Upper lobe of right lung (tissue), 1 donor: ENCODE measurements around the gene TRIM8. TPM values are rescaled to one million over a fixed set of nuclear protein-coding genes. Genes with fewer than 3 reads are reported as not detected.

Experiments used
- ATAC-seq: fragments of 200-7000 bp; cut with Tn5 transposase; one replicate; pipeline ENCODE4 v1.9.1; 2020; ENCODE audit warnings: mild to moderate bottlenecking, moderate library complexity
- DNase-seq: peaks from one replicate; pipeline ENCODE4 v3.0.0-alpha.2; 2020
- H3K27ac ChIP-seq: fragments of 200-600 bp; one replicate; pipeline ENCODE4 v1.8.0; 2022
- H3K27me3 ChIP-seq: fragments of 200-600 bp; one replicate; pipeline ENCODE4 v1.8.0; 2022; ENCODE audit warnings: mild to moderate bottlenecking
- H3K36me3 ChIP-seq: fragments of 200-600 bp; one replicate; pipeline ENCODE4 v1.8.0; 2022
- H3K4me1 ChIP-seq: fragments of 200-600 bp; one replicate; pipeline ENCODE4 v1.8.0; 2022
- H3K4me3 ChIP-seq: fragments of 200-600 bp; one replicate; pipeline ENCODE4 v1.8.0; 2022; ENCODE audit warnings: mild to moderate bottlenecking
- H3K9me3 ChIP-seq: fragments of 200-600 bp; one replicate; pipeline ENCODE4 v1.8.0; 2022
- CTCF ChIP-seq: fragments of 200-600 bp; IDR thresholded peaks from one replicate; pipeline ENCODE4 v1.8.0; 2022; ENCODE audit warnings: antibody characterized with exemption
- intact Hi-C: fragments of 100-400 bp; cut with DNase I; formaldehyde crosslinking; loops from one replicate; pipeline ENCODE4 v1.11.0; 2022
- total RNA-seq: library from RNA; stranded (reverse); fragmentation: NEBNext Ultra II Directional; extraction: Animal tissue kit (Norgen Biotek cat#: 25700); gene quantifications from one replicate; pipeline ENCODE4 v1.2.1, GENCODE V29; 2021
- donor health status: DM: no; HTN: yes; CAD: no; lungs with severe emphysema.

TRIM8 gene
- total RNA-seq, 1 donor from 2014 or later: 146 TPM

GRCh38 chr10:102673819-102674511 is 29.7 kb downstream of the TRIM8 start:
- Histone ChIP-seq H3K9me3 (no peaks in the 10 kb centered on the region), H3K4me1 (peaks cover 77% of the 10 kb centered on the region), H3K4me3 (peak overlapping the region; percentile 34), H3K27ac (peak overlapping the region; percentile 89), H3K27me3 (no peaks in the 10 kb centered on the region), H3K36me3 (no peaks in the 10 kb centered on the region)
- no peak for TF ChIP-seq CTCF
- DNase-seq: peak; percentile 78
- intact Hi-C loops: no loop called here
- peak; percentile 65 for ATAC-seq

- ATAC-seq (no peak), DNase-seq (no peak)
- no peaks in the 10 kb centered on the region for H3K36me3 ChIP-seq
- intact Hi-C loops: no loop called here
- H3K27me3 ChIP-seq: no peaks in the 10 kb centered on the region
- no peaks in the 10 kb centered on the region for H3K9me3 ChIP-seq
- peak overlapping the region; percentile 34 for H3K4me3 ChIP-seq
- H3K27ac ChIP-seq: peak overlapping the region; percentile 89
- no peak for TF ChIP-seq CTCF
- H3K4me1 ChIP-seq: peaks cover 75% of the 10 kb centered on the region
These were observed 30.3 kb downstream of the TRIM8 start for GRCh38 chr10:102674566-102674965.

- DNase-seq: no peak
- H3K4me1 ChIP-seq: peaks cover 69% of the 10 kb centered on the region
- no peak overlapping the region for H3K4me3 ChIP-seq
- no peaks in the 10 kb centered on the region for H3K9me3 ChIP-seq
- intact Hi-C loops: no loop called here
- ATAC-seq: no peak
- no peak for TF ChIP-seq CTCF
- peak overlapping the region; percentile 89 for H3K27ac ChIP-seq
- H3K36me3 ChIP-seq: no peaks in the 10 kb centered on the region
- H3K27me3 ChIP-seq: no peaks in the 10 kb centered on the region
These were observed 30.9 kb downstream of the TRIM8 start for GRCh38 chr10:102675011-102675665.

- Histone ChIP-seq H3K4me3 (no peak overlapping the region), H3K9me3 (no peaks in the 10 kb centered on the region), H3K27me3 (no peaks in the 10 kb centered on the region), H3K4me1 (peaks cover 68% of the 10 kb centered on the region), H3K36me3 (no peaks in the 10 kb centered on the region), H3K27ac (peak overlapping the region; percentile 89)
- ATAC-seq (peak; percentile 52), DNase-seq (no peak)
- no peak for TF ChIP-seq CTCF
- intact Hi-C loops: no loop called here
These were observed 31.6 kb downstream of the TRIM8 start for GRCh38 chr10:102675666-102676533.

- Histone ChIP-seq H3K4me1 (peaks cover 68% of the 10 kb centered on the region), H3K9me3 (no peaks in the 10 kb centered on the region), H3K36me3 (no peaks in the 10 kb centered on the region), H3K27me3 (no peaks in the 10 kb centered on the region), H3K27ac (peak overlapping the region; percentile 89), H3K4me3 (no peak overlapping the region)
- DNase-seq: no peak
- ATAC-seq: no peak
- intact Hi-C loops: no loop called here
- TF ChIP-seq CTCF: no peak
These were observed 32.4 kb downstream of the TRIM8 start for GRCh38 chr10:102676534-102677315.
